Stimulated activated CD4-positive, alpha-beta T cell treated with anti-CD3 and anti-CD28 coated beads, Interleukin-2, amount 100 ng/mL, for 24 hours (primary cell): ENCODE measurements around the gene KRTAP1-1.
"Not testable (repeated sequence)": the region's sequence is repeated elsewhere in the genome, so short reads cannot be mapped to it uniquely, and the experiment has no call there.

ENCODE experiments used
- DNase-seq, 2 donors: peaks; one replicate each; pipeline ENCODE4 v3.0.0-alpha.2; 2020

The KRTAP1-1 gene, protein sequence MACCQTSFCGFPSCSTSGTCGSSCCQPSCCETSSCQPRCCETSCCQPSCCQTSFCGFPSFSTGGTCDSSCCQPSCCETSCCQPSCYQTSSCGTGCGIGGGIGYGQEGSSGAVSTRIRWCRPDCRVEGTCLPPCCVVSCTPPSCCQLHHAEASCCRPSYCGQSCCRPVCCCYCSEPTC

DNA sequence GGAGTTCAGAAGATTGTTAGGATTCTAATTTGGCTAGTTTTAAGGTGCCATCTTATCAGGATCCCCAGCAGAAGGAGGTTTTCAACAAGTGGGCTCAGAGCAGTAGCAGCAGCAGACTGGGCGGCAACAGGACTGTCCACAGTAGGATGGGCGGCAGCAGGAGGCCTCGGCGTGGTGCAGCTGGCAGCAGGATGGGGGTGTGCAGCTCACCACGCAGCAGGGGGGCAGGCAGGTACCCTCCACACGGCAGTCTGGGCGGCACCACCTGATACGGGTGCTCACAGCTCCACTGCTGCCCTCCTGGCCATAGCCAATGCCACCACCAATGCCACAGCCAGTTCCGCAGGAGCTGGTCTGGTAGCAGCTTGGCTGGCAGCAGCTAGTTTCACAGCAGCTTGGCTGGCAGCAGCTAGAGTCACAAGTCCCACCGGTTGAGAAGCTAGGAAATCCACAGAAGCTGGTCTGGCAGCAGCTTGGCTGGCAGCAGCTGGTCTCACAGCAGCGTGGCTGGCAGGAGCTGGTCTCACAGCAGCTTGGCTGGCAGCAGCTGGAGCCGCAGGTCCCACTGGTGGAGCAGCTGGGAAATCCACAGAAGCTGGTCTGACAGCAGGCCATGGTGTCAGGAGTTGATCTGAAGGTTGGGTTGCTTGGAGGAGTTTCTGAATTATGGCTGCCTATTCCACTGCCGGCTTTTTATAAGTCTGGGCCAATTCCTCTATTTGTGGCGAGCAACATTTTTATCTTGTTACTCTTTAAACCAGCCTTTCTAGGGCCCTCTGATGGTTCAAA, at the start of gene KRTAP1-1:
TSS of gene KRTAP1-1 (minus strand) at position 668 of the 789 bp plus-strand sequence. CDS start at position 615, 53 bp downstream.
- not testable (repeated sequence) for DNase-seq

DNA sequence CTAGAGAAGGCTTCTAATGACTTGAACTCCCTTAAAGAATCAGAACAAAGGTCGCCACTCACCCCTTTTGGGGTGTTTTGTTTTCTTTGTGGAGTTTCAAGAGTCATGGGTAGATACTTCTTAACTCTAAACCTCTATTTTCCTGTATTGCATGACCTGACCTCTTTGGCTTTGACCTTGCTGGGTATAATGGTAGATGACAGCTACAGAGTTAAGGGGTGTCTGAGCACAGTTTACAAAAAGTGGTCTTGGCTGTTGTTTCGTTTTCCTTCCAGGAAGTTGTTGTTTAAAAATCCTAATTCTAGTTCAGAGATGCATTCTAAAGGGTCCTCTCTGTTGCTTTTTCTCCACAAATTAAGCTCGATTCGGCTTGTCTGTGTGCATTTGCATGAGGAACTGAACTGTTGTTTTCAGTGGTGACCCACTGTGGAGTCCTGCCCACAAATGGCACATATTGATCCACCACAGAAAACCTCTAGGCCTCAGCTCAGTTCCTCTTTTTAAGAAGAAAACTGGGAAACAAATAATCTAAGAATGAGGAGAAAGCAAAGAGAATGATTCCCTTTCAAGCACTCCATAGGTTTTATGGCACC, 47.6 kb upstream of the KRTAP1-1 start:
- not testable (repeated sequence) for DNase-seq

DNA sequence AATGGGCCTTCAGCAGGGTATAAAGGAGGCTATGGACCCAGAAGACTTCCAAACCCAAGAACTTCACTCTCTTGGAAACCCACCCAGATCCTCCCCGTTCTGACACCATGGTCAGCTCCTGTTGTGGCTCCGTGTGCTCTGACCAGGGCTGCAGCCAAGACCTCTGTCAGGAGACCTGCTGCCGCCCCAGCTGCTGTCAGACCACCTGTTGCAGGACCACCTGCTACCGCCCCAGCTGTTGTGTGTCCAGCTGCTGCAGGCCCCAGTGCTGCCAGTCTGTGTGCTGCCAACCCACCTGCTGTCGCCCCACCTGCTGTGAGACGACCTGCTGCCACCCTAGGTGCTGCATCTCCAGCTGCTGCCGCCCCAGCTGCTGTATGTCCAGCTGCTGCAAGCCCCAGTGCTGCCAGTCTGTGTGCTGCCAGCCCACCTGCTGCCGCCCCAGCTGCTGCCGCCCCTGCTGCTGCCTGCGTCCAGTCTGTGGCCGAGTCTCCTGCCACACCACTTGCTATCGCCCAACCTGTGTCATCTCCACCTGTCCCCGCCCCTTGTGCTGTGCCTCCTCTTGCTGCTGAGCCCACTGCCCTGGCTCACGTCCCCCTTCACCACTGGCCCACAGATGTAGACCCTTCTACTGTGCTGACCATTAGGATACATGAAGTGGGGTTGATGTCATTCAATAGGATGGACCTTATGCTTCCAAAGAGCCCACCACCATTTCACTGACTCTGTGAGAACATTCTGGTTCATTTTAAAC, 43.0 kb upstream of the KRTAP1-1 start, which contains the start of gene KRTAP4-7:
TSS of gene KRTAP4-7 (plus strand) at position 51 of the 757 bp plus-strand sequence. CDS start at position 108, 57 bp downstream.
- not testable (repeated sequence) for DNase-seq

DNA sequence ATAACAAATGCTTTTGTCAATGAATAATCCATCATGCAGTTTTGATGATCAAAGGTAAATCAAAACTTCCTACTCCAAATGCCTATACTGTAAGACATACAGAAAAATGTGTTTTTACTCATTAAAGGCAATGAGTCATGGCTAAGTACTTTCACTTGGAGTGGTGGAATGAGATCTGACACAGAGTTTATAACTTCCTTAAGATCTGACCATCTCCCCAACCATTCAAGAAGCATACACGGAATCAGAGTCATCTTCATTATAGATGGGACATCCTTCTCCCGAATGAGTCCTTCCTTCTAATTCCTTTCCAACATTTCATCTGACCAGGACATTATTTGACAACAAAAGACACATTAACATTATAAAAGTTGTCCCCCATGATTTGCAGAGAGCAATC, 42.2 kb upstream of the KRTAP1-1 start:
- not testable (repeated sequence) for DNase-seq

DNA sequence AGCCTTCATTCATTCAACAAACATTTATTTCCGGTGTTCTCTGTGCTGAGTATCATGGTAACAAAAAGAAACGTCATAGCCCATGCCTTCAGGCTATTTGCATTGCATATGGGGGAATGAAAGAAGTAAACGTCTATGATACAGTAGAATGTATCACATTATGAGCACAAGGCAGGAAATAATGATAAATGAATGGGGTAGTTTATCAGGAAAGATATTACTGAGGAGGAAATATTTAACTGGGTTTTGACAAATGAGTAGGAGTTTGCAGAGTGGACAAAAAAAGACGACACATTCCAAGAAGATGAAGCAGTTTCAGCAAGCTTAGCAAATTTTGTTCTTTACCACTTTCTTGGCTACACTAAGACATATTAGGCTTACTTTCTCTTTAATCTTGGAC, 41.4 kb upstream of the KRTAP1-1 start:
- no peak for DNase-seq

DNA sequence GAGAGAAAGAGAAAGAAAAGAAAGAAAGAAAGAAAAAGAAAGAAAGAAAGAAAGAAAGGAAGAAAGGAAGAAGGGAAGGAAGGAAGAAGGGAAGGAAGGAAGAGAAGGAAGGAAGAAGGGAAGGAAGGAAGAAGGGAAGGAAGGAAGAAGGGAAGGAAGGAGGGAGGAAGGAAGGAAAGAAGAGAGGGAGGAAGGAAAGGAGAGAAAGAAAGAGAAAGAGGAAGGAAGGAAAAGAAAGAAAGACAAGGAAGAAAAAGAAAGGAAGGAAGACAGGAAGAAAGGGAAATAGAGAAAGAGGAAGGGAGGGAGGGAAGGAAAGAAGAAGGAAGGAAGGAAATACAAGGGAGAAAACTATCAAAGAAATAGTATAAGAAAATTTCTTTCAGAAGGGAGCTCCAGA, 35.5 kb upstream of the KRTAP1-1 start:
- no peak for DNase-seq

DNA sequence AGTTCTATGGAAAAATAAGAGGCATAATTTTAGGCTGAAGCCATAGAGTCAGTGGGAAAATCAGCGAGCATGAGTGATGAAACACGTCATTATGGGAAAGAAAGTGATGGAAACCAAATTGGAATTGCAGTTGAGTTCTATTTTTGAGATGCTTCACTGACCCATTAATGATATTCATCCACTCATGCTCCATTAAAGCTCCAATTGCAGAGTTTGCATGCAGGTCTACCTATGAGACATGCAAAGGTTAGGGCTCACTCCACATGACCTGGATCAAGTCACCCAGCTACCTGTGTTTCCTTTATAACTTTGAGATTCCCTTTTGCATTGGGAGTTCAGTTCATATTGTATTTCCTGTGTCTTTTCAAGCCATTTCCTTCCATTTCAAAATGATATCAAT, 32.4 kb upstream of the KRTAP1-1 start:
- no peak for DNase-seq

DNA sequence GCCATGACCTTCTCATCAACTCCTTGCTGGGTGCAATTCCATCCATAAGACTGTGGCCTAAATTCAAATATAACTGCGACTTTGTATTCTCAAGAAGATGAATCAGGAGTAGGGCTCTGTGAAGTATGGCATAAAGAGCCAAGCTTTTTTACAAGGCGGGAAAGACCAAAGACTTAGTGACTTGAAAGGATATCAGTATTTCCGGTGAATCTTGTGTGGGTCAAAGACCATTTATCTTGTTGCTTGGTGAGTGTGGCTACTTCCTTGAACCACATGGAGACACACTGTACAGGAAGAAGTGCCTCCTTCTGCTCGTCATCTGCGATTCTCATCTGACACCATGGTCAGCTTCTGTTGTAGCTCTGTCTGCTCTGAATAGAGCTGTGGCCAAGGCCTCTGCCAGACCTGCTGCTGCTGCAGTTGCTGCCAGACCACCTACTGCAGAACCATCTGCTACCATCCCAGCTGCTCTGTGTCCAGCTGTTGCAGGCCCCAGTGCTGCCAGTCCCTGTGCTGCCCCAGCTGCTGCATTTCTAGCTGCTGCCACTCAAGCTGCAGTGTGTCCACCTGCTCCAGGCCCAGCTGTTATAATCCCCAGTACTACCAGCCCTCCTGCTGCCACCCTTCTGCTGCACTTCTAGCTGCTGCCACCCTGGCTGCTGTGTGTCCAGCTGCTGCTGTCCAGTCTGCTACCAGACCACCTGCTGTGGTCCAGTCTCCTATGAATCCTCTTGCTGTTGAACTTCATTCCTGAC, 30.5 kb upstream of the KRTAP1-1 start:
- no peak for DNase-seq

DNA sequence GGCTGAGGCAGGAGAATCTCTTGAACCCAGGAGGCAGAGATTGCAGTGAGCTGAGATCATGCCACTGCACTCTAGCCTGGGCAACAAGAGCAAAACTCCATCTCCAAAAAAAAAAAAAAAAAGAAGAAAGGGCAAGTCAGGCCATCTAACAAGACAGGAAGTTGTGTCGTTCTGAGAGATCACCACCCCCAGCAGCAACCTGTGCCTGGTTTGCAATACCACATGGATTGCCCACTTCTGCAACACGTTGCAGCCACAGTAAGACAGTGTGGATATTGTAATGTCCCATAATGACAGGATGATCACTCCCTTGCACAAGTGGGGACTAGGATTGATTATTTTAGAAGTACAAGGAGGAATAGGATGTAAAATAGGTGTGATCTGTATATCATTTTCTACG, 27.8 kb upstream of the KRTAP1-1 start:
- DNase-seq: no peak

DNA sequence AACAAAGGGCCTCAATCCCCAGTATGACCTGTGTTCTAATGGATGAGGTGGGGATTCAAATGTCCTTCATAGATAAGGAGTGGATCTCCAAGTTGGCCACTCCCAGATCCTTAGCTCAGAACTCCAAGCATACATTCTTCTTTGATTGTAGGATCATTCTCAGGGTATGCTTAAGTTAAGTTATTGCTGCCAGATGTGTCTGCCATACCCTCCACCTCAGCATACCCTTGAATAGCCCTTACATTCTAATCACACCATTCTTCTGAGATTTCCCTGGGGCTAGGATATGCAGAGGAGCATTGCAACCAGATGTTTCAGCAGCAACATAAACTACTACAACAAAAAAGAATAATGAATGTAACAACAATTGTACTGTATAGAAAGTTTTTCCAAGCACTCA, 26.0 kb upstream of the KRTAP1-1 start:
- DNase-seq: no peak

DNA sequence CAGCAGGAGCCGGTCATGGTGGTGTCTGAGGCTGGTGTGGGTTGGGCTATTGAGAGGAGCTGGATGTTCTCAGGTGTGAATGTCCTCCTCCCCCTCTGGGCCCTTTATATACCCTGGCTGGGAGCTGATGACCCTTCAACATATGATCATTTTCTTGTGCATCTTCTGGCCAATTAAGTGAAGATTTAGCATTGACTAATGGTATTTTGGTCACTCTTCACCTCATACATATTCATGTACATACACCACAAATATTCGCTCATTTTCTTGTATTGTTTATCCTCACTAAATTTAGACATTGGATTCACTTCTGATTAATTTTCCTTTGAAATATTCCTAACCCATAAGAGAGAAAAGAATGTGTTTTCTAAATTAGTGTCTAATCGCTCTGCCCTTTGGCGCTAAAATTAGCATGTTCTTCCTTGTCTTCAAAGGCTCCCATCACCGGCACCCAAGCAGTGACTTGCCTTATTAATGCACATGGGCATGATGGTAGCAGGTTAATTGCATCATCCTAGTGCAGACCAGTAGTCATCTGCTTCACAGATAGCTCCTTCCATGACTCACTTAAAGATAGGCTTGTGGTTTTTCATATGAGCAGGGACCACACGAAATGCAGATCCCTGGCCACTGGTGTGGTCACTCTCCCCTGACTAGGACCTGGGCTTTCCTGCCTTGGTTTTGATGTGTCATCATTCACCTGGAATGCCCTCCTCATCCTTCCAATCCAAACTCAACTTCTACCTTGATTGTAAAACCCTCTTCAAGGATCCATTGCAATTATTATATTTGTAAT, 24.8 kb upstream of the KRTAP1-1 start, which contains the start of gene KRTAP2-4:
TSS of gene KRTAP2-4 (minus strand) at position 51 of the 796 bp plus-strand sequence. CDS start at position 17, 34 bp downstream.
- DNase-seq: no peak

DNA sequence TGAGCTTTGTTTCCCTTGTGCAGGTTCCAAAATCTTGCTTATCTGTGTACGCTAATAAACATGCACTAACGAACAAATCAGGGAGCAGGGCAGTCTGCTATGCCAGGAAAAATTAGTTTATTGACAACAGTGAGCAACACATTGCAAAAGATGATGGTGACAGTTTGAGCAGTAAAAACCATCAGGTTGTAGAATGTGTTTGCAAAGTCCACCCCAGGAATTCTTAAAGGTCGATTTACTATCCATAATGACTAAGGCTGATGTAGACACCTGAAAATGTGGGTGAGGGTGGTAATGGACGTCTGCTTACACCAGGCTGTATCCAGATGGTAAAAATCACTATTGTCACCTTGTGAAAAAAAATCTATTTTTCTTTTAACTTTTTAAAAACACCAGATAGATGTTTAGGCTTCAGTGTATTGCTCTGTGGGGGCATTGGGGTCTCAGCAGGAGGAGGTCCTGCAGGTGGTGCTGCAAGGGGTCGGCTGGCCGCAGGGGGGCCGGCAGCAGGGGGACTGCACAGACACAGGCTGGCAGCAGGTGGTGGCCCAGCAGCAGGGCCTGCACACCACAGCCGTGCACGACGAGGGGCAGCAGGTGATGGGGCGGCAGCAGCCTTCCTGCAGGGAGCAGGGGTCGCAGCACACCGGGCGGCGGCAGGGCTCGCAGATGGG, 23.9 kb upstream of the KRTAP1-1 start:
- not testable (repeated sequence) for DNase-seq

DNA sequence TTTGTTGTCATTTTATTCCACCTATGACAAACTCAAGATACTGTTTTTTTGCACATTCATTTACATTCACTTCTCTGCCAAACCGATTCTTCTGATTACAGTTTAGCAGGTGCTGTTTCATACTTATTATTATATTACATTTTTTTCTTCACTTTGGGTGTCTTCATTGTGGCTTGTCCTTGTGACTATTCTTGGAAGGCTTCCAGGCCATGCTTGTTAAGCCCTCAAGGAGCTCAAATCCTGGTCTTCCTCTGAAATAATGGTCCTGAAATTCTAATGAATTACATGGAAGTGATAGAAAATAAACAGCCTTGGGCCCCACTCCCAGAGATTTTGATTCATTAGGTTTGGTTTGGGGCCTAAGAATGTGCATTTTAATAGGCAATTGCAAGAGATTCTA, 23.1 kb upstream of the KRTAP1-1 start:
- DNase-seq: no peak

DNA sequence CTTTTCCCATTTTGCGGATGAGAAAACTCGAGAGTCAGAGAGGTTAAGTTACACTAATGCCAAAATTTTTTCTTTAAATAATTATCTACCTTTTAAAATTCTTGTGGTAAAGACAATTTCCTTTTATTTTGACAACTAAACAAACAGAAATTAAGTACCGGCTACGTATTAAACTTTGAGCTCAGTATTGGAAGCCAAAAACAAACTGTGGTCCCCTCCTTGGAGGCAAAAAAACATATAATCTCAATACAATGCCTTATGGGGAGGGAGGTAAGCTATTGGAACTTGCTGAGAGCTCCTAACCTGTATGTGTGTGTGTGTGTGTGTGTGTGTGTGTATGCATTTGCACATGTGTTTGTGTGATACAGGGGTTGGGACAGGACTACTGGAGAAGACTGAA, 22.2 kb upstream of the KRTAP1-1 start:
- no peak for DNase-seq

DNA sequence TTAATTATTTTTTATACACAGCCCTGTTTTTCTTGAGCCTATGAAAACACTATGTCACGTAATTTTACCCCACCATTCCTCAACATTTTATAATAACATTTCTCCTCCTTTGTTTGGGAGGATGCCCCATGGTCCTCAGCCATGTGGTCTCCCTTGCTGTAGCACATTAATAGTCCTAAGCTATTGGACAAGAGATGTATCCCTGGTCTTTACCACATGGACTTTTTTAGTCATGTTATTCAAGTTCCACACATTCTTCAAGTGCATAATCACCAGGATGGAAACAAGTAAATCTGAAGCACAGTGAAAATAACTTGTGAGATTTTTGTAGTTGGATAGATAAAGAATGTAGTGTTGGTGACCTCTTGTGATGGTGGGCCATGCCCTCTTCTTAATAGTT, 20.7 kb upstream of the KRTAP1-1 start:
- DNase-seq: no peak

DNA sequence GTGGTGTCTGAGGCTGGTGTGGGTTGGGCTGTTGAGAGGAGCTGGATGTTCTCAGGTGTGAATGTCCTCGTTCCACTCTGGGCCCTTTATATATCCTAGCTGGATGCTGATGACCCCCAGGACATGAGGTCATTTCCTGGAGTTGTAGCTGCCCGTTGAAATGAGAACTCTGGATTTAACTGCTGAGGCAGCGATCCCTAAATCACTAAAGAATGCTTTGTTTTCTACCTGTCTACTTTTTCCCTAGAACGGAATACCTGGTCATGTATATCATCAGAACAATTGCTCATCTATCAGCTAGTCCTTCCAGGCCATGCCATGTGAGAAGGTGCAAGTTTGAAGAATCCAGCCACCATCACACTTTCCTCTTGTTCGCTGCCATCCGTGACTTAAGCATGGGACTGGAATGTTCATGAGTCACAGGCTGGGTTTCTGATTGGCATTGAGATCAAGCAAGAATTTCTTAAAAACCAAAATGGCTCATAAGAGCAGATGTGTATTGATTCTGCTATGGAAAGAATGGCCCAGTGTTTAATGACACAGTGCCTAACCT, 18.9 kb upstream of the KRTAP1-1 start, which contains the start of gene KRTAP2-3:
TSS of gene KRTAP2-3 (minus strand) at position 63 of the 553 bp plus-strand sequence. CDS start 64 bp downstream, outside the sequence.
- no peak for DNase-seq

DNA sequence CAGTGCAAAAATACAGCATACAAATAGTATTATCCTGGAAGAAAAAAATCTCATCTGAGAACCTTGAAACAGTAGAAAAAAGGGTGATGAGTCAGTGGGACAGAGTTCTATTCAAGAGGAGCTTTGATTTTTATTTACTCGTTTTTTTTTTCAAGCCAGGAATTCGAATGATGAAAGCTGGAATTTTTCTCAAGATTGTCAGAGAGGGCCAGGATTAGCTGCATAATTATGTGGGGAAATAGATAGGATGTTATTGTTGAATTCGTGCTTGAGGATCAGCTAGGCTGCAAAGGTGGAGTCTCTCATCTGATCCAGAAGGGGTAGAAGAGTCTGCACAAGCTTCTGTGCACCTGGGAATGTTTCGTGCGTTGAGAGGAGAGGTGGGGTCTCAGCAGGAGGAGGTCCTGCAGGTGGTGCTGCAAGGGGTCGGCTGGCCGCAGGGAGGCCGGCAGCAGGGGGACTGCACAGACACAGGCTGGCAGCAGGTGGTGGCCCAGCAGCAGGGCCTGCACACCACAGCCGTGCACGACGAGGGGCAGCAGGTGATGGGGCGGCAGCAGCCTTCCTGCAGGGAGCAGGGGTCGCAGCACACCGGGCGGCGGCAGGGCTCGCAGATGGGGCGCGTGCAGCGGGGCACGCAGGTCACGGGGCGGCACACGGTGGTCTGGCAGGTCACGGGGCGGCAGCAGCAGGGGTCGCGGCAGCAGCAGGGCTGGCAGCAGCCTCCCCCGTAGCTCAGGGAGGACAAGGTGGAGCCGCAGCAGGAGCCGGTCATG, 18.2 kb upstream of the KRTAP1-1 start:
- DNase-seq: not testable (repeated sequence)

DNA sequence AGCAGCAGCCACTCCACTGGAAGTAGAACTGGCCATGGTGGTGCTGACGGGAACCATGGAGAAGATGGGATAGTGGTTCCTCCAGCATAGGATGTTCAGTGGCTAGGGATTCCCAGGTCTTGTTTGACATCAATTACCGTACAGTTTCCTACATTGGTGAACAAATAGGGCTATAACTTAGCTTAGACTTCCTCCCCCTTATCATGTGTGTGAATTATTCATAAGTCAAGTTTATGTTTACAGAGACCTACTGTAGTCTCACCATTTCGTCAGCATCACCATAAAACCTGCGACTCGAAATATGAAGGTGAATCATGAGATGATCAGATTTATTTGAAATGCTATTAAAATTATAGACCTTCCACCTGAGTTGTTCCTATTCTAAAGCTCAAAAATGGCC, 17.5 kb upstream of the KRTAP1-1 start:
- DNase-seq: no peak

DNA sequence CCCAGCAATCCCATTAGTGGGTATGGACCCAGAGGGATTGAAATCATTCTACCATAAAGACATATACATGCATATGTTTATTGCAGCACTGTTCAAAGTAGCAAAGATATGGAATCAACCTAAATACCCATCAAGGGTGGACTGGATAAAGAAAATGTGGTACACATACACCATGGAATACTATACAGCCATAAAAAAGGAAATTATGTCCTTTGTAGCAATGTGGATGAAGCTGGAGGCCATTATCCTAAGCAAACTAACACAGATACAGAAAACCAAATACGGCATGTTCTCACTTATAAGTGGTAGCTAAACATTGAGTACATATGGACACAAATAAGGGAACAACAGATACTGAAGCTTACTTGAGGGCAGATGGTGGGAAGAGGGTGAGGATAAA, 16.3 kb upstream of the KRTAP1-1 start:
- no peak for DNase-seq

DNA sequence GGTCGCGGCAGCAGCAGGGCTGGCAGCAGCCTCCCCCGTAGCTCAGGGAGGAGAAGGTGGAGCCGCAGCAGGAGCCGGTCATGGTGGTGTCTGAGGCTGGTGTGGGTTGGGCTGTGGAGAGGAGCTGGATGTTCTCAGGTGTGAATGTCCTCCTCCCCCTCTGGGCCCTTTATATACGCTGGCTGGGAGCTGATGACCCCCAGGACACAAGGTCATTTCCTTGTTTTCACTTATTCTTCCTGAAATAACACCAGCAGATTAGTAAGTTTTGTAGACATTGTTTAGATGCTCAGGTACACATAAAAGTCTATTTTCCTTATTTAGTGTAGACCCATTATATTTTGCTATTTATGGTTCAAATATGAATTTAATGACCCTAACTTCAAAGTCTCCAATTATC, 13.9 kb upstream of the KRTAP1-1 start, which contains the start of gene KRTAP2-2:
TSS of gene KRTAP2-2 (minus strand) at position 101 of the 400 bp plus-strand sequence. CDS start at position 82, 19 bp downstream.
- DNase-seq: not testable (repeated sequence)
